ENCODE data around the gene TGOLN2. TPM values are rescaled to one million over a fixed set of nuclear protein-coding genes. Genes with fewer than 3 reads are reported as not detected.
"Not testable (repeated sequence)": the region's sequence is repeated elsewhere in the genome, so short reads cannot be mapped to it uniquely, and the experiment has no call there.

TGOLN2 gene
- total RNA-seq, 1 donor from 2014 or later = 101 TPM

DNA sequence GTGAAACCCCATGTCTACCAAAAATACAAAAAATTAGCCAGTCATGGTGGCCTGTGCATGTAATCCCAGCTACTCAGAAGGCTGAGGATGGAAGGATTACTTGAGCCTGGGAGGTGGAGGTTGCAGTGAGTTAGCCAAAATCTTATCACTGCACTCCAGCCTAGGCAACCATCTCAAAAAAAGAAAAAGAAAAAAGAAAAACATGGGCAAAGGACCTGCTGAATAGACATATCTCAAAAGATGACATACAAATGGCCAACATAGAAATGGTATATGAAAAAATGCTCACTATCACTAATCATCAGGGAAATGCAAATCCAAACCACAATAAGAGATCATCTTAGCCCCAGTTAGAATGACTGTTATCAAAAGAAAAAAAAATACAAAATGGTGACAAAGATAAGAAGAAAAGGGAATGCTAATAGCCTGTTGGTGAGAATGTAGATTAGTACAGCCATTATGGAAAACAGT lies 1.4 kb upstream of the TGOLN2 start:
- no peaks in the 10 kb centered on the region for H3K27me3 ChIP-seq (ENCODE audit: control insufficient read depth, insufficient read depth, low read length)
- no peak overlapping the region for H3K4me3 ChIP-seq (ENCODE audit: low read depth, low read length)

GRCh38 chr2:85327160-85327821 lies 498 bp downstream of the TGOLN2 start:
- Histone ChIP-seq H3K4me3 (ENCODE audit: low read depth, low read length) (peak overlapping the region; percentile 78), H3K27me3 (ENCODE audit: control insufficient read depth, insufficient read depth, low read length) (no peaks in the 10 kb centered on the region), H3K36me3 (ENCODE audit: control insufficient read depth, insufficient read depth, low read length) (peaks cover 3% of the 10 kb centered on the region)
- no peak for DNase-seq (ENCODE audit: low read depth)
- TF ChIP-seq, protein P1, sequence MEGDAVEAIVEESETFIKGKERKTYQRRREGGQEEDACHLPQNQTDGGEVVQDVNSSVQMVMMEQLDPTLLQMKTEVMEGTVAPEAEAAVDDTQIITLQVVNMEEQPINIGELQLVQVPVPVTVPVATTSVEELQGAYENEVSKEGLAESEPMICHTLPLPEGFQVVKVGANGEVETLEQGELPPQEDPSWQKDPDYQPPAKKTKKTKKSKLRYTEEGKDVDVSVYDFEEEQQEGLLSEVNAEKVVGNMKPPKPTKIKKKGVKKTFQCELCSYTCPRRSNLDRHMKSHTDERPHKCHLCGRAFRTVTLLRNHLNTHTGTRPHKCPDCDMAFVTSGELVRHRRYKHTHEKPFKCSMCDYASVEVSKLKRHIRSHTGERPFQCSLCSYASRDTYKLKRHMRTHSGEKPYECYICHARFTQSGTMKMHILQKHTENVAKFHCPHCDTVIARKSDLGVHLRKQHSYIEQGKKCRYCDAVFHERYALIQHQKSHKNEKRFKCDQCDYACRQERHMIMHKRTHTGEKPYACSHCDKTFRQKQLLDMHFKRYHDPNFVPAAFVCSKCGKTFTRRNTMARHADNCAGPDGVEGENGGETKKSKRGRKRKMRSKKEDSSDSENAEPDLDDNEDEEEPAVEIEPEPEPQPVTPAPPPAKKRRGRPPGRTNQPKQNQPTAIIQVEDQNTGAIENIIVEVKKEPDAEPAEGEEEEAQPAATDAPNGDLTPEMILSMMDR (IDR thresholded peaks at IDR 0.05; ENCODE audit: insufficient read depth, low read length, poor library complexity, severe bottlenecking) = no peak

More for the DNA sequence above, 1.4 kb upstream of the TGOLN2 start:
- TF ChIP-seq, protein P1 (IDR thresholded peaks at IDR 0.05; ENCODE audit: insufficient read depth, low read length, poor library complexity, severe bottlenecking) = no peak
- no peak for DNase-seq (ENCODE audit: low read depth)
- peaks cover 2% of the 10 kb centered on the region for H3K36me3 ChIP-seq (ENCODE audit: control insufficient read depth, insufficient read depth, low read length)

DNA sequence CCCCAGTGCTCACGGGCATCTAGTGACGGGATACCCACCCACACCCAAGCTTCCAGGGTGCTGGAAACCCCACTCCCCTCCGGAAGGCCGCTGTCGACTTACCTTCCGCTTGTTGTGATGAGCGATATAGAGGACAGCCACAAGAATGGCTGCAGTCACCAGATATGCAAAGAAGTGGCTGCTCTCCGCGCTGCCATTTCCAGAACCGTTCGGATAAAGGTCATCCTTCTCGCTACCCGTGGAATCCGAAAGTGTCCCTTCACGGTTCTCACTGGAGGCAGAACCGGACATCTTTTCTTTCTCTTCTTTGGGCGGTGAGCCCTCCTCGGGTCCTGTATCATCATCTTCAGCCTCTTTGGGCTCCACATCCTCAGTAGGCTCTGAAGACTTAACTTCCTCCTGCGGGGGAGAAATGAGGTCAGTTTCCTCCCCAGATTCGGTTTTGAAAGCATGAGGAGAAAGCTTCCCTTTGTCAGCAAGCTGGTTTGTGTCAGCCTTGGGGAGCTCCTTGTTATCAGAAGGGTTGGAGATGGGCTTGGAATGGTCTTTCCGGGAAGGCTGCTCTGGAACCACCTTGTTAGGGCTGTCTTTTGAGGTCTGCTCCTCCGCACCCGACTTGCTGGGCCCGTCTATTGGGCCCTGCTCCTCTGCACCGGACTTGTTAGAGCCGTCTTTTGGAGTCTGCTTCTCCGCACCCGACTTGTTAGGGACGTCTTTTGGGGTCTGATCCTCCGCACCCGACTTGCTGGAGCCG lies 1.2 kb downstream of the TGOLN2 start:
- no peak for DNase-seq (ENCODE audit: low read depth)
- TF ChIP-seq, protein P1 (IDR thresholded peaks at IDR 0.05; ENCODE audit: insufficient read depth, low read length, poor library complexity, severe bottlenecking) = no peak
- Histone ChIP-seq H3K27me3 (ENCODE audit: control insufficient read depth, insufficient read depth, low read length) (no peaks in the 10 kb centered on the region), H3K36me3 (ENCODE audit: control insufficient read depth, insufficient read depth, low read length) (peaks cover 3% of the 10 kb centered on the region), H3K4me3 (ENCODE audit: low read depth, low read length) (peak overlapping the region; percentile 78)

DNA sequence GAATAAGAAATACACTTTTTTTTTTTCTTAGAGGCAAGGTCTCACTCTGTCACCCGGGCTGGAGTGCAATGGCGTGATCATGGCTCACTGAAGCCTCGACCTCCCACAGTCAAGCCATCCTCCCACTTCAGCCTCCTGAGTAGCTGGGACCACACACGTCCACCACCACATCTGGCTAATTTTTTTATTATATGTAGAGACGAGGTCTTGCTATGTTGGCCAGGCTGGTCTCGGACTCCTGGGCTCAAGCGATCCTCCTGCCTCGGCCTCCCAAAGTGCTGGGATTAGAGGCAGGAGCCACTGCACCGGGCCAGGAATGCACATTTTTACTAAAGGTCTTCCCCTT lies 2.4 kb downstream of the TGOLN2 start:
- H3K27me3 ChIP-seq (ENCODE audit: control insufficient read depth, insufficient read depth, low read length) = no peaks in the 10 kb centered on the region
- H3K36me3 ChIP-seq (ENCODE audit: control insufficient read depth, insufficient read depth, low read length) = peaks cover 3% of the 10 kb centered on the region
- peak overlapping the region; percentile 78 for H3K4me3 ChIP-seq (ENCODE audit: low read depth, low read length)
- no peak for DNase-seq (ENCODE audit: low read depth)
- TF ChIP-seq, protein P1 (IDR thresholded peaks at IDR 0.05; ENCODE audit: insufficient read depth, low read length, poor library complexity, severe bottlenecking) = no peak

DNA sequence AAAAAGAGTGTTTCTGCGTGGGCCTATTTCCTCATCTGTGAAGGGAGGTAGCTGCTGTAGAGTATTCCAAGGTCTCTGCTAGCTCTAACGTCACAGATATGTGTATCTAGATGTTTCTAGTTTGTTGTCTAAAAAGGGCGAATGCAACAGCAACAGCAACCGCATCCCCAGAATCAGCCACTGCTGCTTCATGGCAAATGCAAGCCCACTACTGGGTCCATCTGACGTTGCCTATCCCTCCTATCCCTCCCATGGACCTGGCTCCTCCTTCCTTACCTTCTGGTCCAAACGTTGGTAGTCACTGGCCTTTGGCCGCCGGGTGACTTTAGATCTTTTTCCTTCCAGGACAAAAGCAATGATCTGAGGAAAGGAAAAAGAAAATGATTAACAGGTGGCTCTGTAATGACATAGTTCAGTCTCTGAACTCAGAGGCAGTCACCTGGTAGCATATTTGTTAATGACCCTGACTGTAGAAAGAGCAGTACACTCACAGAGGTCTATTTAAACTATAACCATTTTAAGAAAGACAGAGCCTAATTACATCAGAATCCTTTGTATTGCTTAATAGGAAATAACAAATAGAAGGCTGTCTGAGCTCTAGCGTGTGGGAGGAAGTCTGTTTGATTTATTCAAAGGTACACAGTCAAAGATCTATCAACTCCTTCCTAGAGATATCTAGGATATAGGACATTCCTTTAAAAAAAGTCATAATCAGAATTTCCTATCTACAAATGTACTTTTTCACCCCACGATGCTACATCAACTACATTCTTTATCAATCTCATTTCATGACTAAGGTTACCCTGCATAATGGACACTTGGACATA lies 2.9 kb downstream of the TGOLN2 start:
- no peaks in the 10 kb centered on the region for H3K27me3 ChIP-seq (ENCODE audit: control insufficient read depth, insufficient read depth, low read length)
- H3K36me3 ChIP-seq (ENCODE audit: control insufficient read depth, insufficient read depth, low read length) = peaks cover 3% of the 10 kb centered on the region
- DNase-seq (ENCODE audit: low read depth) = peak; percentile 56
- TF ChIP-seq, protein P1 (IDR thresholded peaks at IDR 0.05; ENCODE audit: insufficient read depth, low read length, poor library complexity, severe bottlenecking) = no peak
- H3K4me3 ChIP-seq (ENCODE audit: low read depth, low read length) = peak overlapping the region; percentile 78

DNA sequence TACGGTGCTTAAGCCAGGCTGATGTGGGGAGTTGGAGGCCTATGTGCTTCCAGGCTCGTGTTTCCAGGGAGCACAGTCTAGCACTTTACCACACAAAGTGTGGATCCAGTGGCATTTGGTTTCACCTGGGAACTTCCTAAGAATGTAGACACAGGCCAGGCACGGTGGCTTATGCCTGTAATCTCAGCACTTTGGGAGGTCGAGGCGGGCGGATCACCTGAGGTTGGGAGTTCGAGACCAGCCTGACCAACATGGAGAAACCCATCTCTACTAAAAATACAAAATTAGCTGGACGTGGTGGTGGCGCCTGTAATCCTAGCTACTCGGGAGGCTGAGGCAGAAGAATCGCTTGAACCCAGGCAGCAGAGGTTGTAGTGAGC lies 3.8 kb downstream of the TGOLN2 start:
- not testable (repeated sequence) for DNase-seq (ENCODE audit: low read depth); H3K4me3 ChIP-seq (ENCODE audit: low read depth, low read length); H3K36me3 ChIP-seq (ENCODE audit: control insufficient read depth, insufficient read depth, low read length); H3K27me3 ChIP-seq (ENCODE audit: control insufficient read depth, insufficient read depth, low read length)
